Measurements from ENCODE around the gene FYN.

Gene FYN

GRCh38 chr6:111737065-111737521 lies 136.2 kb downstream of the FYN start:
- Mint-ChIP-seq H3K36me3 (ENCODE audit: low read depth) (peaks cover 42% of the 10 kb centered on the region), H3K4me1 (peaks cover 60% of the 10 kb centered on the region)

GRCh38 chr6:111736005-111736608 lies 137.1 kb downstream of the FYN start:
- Mint-ChIP-seq H3K36me3 (ENCODE audit: low read depth) (peaks cover 46% of the 10 kb centered on the region), H3K27me3 (ENCODE audit: low read depth) (no peaks in the 10 kb centered on the region), H3K4me3 (no peak overlapping the region), H3K27ac (peak overlapping the region; percentile 6 to 87 (median 66)), H3K9me3 (peaks cover 10% of the 10 kb centered on the region), H3K4me1 (peaks cover 63% of the 10 kb centered on the region)
- TF ChIP-seq CTCF (IDR thresholded peaks at IDR 0.05; ENCODE audit: unreplicated experiment in 3 of 3): no peak

More at GRCh38 chr6:111737065-111737521, 136.2 kb downstream of the FYN start:
- TF ChIP-seq CTCF (IDR thresholded peaks at IDR 0.05; ENCODE audit: unreplicated experiment in 3 of 3): no peak
- Mint-ChIP-seq H3K4me3 (no peak overlapping the region), H3K9me3 (peaks cover 6% of the 10 kb centered on the region), H3K27me3 (ENCODE audit: low read depth) (no peaks in the 10 kb centered on the region), H3K27ac (peak overlapping the region; percentile 6 to 87 (median 66))

- peaks cover 10% of the 10 kb centered on the region for H3K9me3 Mint-ChIP-seq
- peaks cover 68% of the 10 kb centered on the region for H3K4me1 Mint-ChIP-seq
- peak overlapping the region; percentile 58 to 82 (median 67) for H3K27ac Mint-ChIP-seq
- H3K36me3 Mint-ChIP-seq (ENCODE audit: low read depth): peaks cover 39% of the 10 kb centered on the region
- H3K4me3 Mint-ChIP-seq: peak overlapping the region in 1 of 3 experiments; percentile 1
- no peak for TF ChIP-seq CTCF (IDR thresholded peaks at IDR 0.05; ENCODE audit: unreplicated experiment in 3 of 3)
- no peaks in the 10 kb centered on the region for H3K27me3 Mint-ChIP-seq (ENCODE audit: low read depth)
Measured at GRCh38 chr6:111734068-111735061, 138.9 kb downstream of the FYN start.

GRCh38 chr6:111732390-111732789 lies 140.9 kb downstream of the FYN start:
- Mint-ChIP-seq H3K9me3 (peaks cover 10% of the 10 kb centered on the region), H3K4me1 (peaks cover 69% of the 10 kb centered on the region), H3K36me3 (ENCODE audit: low read depth) (peaks cover 35% of the 10 kb centered on the region), H3K4me3 (no peak overlapping the region), H3K27me3 (ENCODE audit: low read depth) (no peaks in the 10 kb centered on the region), H3K27ac (peak overlapping the region in 1 of 3 experiments; percentile 91)
- TF ChIP-seq CTCF (IDR thresholded peaks at IDR 0.05; ENCODE audit: unreplicated experiment in 3 of 3): no peak

GRCh38 chr6:111731456-111732195 lies 141.6 kb downstream of the FYN start:
- Mint-ChIP-seq H3K9me3 (peaks cover 10% of the 10 kb centered on the region), H3K36me3 (ENCODE audit: low read depth) (peaks cover 38% of the 10 kb centered on the region), H3K4me1 (peaks cover 69% of the 10 kb centered on the region), H3K27ac (peak overlapping the region; percentile 83 to 91 (median 83)), H3K27me3 (ENCODE audit: low read depth) (no peaks in the 10 kb centered on the region), H3K4me3 (peak overlapping the region in 1 of 3 experiments; percentile 60)
- no peak for TF ChIP-seq CTCF (IDR thresholded peaks at IDR 0.05; ENCODE audit: unreplicated experiment in 3 of 3)

Measured in nephron (organoid).